ENCODE measurements around the gene OR6V1.

Gene OR6V1, protein sequence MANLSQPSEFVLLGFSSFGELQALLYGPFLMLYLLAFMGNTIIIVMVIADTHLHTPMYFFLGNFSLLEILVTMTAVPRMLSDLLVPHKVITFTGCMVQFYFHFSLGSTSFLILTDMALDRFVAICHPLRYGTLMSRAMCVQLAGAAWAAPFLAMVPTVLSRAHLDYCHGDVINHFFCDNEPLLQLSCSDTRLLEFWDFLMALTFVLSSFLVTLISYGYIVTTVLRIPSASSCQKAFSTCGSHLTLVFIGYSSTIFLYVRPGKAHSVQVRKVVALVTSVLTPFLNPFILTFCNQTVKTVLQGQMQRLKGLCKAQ

GRCh38 chr7:143052041-143052440 is at the start of gene OR6V1:
Gene OR6V1 (plus strand): TSS chr7:143052341. CDS start chr7:143052341, 0 bp downstream.
- H2AFZ ChIP-seq (ENCODE audit: low read depth), result no peak within 1 kb of the TSS
- no peak within 1 kb of the TSS for H3K27ac ChIP-seq
- no peaks in the 10 kb centered on the region for H4K20me1 ChIP-seq (ENCODE audit: insufficient read depth)
- H3K4me2 ChIP-seq, result no peak within 1 kb of the TSS
- H3K27me3 ChIP-seq (ENCODE audit: insufficient read depth, low read depth), result no peaks in the 10 kb centered on the region
- H3K9ac ChIP-seq, result no peak within 1 kb of the TSS
- H3K4me3 ChIP-seq (IDR thresholded peaks at IDR 0.05; ENCODE audit: insufficient read depth, low read depth, low read length), result no peak within 1 kb of the TSS
- TF ChIP-seq, protein P1, sequence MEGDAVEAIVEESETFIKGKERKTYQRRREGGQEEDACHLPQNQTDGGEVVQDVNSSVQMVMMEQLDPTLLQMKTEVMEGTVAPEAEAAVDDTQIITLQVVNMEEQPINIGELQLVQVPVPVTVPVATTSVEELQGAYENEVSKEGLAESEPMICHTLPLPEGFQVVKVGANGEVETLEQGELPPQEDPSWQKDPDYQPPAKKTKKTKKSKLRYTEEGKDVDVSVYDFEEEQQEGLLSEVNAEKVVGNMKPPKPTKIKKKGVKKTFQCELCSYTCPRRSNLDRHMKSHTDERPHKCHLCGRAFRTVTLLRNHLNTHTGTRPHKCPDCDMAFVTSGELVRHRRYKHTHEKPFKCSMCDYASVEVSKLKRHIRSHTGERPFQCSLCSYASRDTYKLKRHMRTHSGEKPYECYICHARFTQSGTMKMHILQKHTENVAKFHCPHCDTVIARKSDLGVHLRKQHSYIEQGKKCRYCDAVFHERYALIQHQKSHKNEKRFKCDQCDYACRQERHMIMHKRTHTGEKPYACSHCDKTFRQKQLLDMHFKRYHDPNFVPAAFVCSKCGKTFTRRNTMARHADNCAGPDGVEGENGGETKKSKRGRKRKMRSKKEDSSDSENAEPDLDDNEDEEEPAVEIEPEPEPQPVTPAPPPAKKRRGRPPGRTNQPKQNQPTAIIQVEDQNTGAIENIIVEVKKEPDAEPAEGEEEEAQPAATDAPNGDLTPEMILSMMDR (conservative IDR thresholded peaks at IDR 0.05; ENCODE audit: low read depth, low read length), result no peak
- H3K4me1 ChIP-seq (ENCODE audit: low read depth, poor library complexity, severe bottlenecking), result no peaks in the 10 kb centered on the region
- H3K79me2 ChIP-seq (ENCODE audit: insufficient read depth, low read depth), result no peaks in the 10 kb centered on the region
- H3K36me3 ChIP-seq (ENCODE audit: insufficient read depth), result no peaks in the 10 kb centered on the region

DNA sequence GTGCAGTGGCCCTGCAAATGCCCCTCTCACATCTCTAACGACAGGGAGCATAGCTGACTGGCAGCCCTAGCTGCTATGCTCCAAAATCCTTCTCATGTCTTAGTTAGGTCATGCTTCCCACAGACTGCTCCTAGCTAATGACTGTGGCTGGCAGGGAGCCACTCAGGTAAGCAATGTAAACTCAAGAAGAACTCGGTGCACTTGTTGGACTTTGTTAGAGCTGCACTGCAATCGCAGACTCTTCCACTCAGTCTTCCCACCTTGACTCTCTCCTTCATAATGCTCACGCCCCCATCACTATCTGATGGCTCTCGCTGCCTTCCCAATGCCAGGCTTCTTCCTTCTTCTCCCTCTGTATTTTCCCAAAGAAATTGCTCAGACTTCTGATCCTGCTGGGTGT is 49.2 kb upstream of the OR6V1 start:
- TF ChIP-seq, protein P1 (conservative IDR thresholded peaks at IDR 0.05; ENCODE audit: low read depth, low read length), result no peak
- Histone ChIP-seq H3K4me3 (IDR thresholded peaks at IDR 0.05; ENCODE audit: insufficient read depth, low read depth, low read length) (no peak overlapping the region), H3K27me3 (ENCODE audit: insufficient read depth, low read depth) (no peaks in the 10 kb centered on the region), H3K36me3 (ENCODE audit: insufficient read depth) (no peaks in the 10 kb centered on the region), H3K79me2 (ENCODE audit: insufficient read depth, low read depth) (no peaks in the 10 kb centered on the region), H3K9ac (no peak overlapping the region), H4K20me1 (ENCODE audit: insufficient read depth) (no peaks in the 10 kb centered on the region), H3K4me2 (peak overlapping the region; percentile 27), H3K4me1 (ENCODE audit: low read depth, poor library complexity, severe bottlenecking) (peaks cover 4% of the 10 kb centered on the region), H2AFZ (ENCODE audit: low read depth) (peak overlapping the region; percentile 78), H3K27ac (no peak overlapping the region)

- Histone ChIP-seq H3K4me3 (IDR thresholded peaks at IDR 0.05; ENCODE audit: insufficient read depth, low read depth, low read length) (no peak overlapping the region), H3K4me2 (peak overlapping the region; percentile 27)
Measured at GRCh38 chr7:143003393-143004051, 48.6 kb upstream of the OR6V1 start.

DNA sequence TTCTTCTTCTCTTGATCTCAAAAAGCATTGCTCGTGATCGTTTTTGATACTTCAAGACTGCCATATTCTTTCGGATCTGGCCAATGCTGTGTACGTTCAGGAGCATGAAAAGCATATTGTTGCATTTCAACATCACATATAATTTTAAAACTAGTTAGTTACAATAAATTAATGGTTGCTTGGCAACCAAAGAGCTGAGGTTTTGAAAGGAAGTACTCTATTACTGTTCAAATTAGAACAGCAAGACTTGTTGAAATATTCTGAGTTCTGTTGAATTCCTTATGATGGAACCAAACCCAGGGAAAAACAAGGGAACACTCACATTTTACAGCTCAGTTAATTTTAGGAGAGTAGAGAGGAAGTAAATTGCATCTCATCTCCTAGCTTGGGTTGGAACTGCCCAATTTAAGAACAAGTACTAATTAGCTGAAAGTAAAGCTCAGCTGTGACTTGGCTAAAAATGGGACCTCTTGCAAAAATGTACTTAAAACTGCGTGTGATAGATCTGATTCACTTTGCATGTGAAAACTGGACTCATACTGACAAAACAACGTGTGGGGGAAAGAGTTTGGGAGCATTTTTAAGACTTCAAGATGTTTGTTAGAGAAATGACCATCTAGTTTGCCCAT is 46.4 kb upstream of the OR6V1 start:
- no peaks in the 10 kb centered on the region for H3K36me3 ChIP-seq (ENCODE audit: insufficient read depth)
- H3K4me2 ChIP-seq, result no peak overlapping the region
- no peaks in the 10 kb centered on the region for H4K20me1 ChIP-seq (ENCODE audit: insufficient read depth)
- H3K79me2 ChIP-seq (ENCODE audit: insufficient read depth, low read depth), result no peaks in the 10 kb centered on the region
- H2AFZ ChIP-seq (ENCODE audit: low read depth), result no peak overlapping the region
- no peak overlapping the region for H3K27ac ChIP-seq
- peaks cover 4% of the 10 kb centered on the region for H3K4me1 ChIP-seq (ENCODE audit: low read depth, poor library complexity, severe bottlenecking)
- H3K27me3 ChIP-seq (ENCODE audit: insufficient read depth, low read depth), result no peaks in the 10 kb centered on the region
- TF ChIP-seq, protein P1 (conservative IDR thresholded peaks at IDR 0.05; ENCODE audit: low read depth, low read length), result no peak
- H3K9ac ChIP-seq, result no peak overlapping the region
- no peak overlapping the region for H3K4me3 ChIP-seq (IDR thresholded peaks at IDR 0.05; ENCODE audit: insufficient read depth, low read depth, low read length)

More at GRCh38 chr7:143003393-143004051, 48.6 kb upstream of the OR6V1 start:
- H3K4me1 ChIP-seq (ENCODE audit: low read depth, poor library complexity, severe bottlenecking), result peaks cover 4% of the 10 kb centered on the region
- no peaks in the 10 kb centered on the region for H3K36me3 ChIP-seq (ENCODE audit: insufficient read depth)
- H4K20me1 ChIP-seq (ENCODE audit: insufficient read depth), result no peaks in the 10 kb centered on the region
- no peak overlapping the region for H3K9ac ChIP-seq
- no peak overlapping the region for H3K27ac ChIP-seq
- peak overlapping the region; percentile 78 for H2AFZ ChIP-seq (ENCODE audit: low read depth)
- no peaks in the 10 kb centered on the region for H3K27me3 ChIP-seq (ENCODE audit: insufficient read depth, low read depth)
- H3K79me2 ChIP-seq (ENCODE audit: insufficient read depth, low read depth), result no peaks in the 10 kb centered on the region
- TF ChIP-seq, protein P1 (conservative IDR thresholded peaks at IDR 0.05; ENCODE audit: low read depth, low read length), result peak; percentile 97

All from KMS-11 (cell line).